DND-41 (cell line): ENCODE data around the gene KHDC1.

ENCODE experiments used
- ATAC-seq: fragments of 200-7000 bp; cut with Tn5 transposase; 3 replicates; pipeline ENCODE4 v1.9.1; 2021; ENCODE audit warnings: low read depth; ENCODE audit not compliant: insufficient read depth
- DNase-seq: peaks from one replicate; pipeline ENCODE4 v3.0.0-alpha.2; 2020
- H2AFZ ChIP-seq: 2 replicates; pipeline ENCODE4 v1.6.0; 2012; ENCODE audit warnings: low read depth, low read length
- H3K27ac ChIP-seq: 2 replicates; pipeline ENCODE4 v1.5.1; 2012; ENCODE audit warnings: low read length, inconsistent platforms
- H3K27me3 ChIP-seq: fragments of 200-600 bp; sonication (generic); 2 replicates; pipeline ENCODE4 v1.6.0; 2012; ENCODE audit warnings: low read length, mild to moderate bottlenecking, inconsistent platforms; ENCODE audit not compliant: insufficient read depth, poor library complexity
- H3K36me3 ChIP-seq: 2 replicates; pipeline ENCODE4 v1.5.1; 2012; ENCODE audit warnings: low read length, inconsistent platforms; ENCODE audit not compliant: insufficient read depth
- H3K4me1 ChIP-seq: 2 replicates; pipeline ENCODE4 v1.5.1; 2012; ENCODE audit warnings: mild to moderate bottlenecking, low read length; ENCODE audit not compliant: insufficient read depth
- H3K4me2 ChIP-seq: 2 replicates; pipeline ENCODE4 v1.6.0; 2012; ENCODE audit warnings: mild to moderate bottlenecking, moderate library complexity, low read length, inconsistent platforms; ENCODE audit not compliant: insufficient read depth
- H3K4me3 ChIP-seq, 2 experiments: fragments of 200-600 bp in 1 of 2; shearing (Covaris generic) in 1 of 2; 2 replicates each; pipeline ENCODE4 v1.5.1; 2012 to 2016; ENCODE audit warnings: inconsistent platforms in 2 of 2, low read length in 2 of 2, mild to moderate bottlenecking in 2 of 2, low read depth in 1 of 2, moderate library complexity in 1 of 2
- H3K79me2 ChIP-seq: 2 replicates; pipeline ENCODE4 v1.6.0; 2012; ENCODE audit warnings: low read length, inconsistent platforms; ENCODE audit not compliant: insufficient read depth
- H3K9ac ChIP-seq: 2 replicates; pipeline ENCODE4 v1.6.0; 2012; ENCODE audit warnings: low read depth, mild to moderate bottlenecking, inconsistent platforms, low read length, moderate library complexity
- H3K9me3 ChIP-seq: 2 replicates; pipeline ENCODE4 v1.5.1; 2012; ENCODE audit warnings: low read length, moderate library complexity, mild to moderate bottlenecking, inconsistent platforms; ENCODE audit not compliant: insufficient read depth, severe bottlenecking
- H4K20me1 ChIP-seq: 2 replicates; pipeline ENCODE4 v1.6.0; 2012; ENCODE audit warnings: low read length; ENCODE audit not compliant: insufficient read depth
- EZH2 ChIP-seq: IDR thresholded peaks from 3 replicates; pipeline ENCODE4 v1.6.1; 2012; ENCODE audit warnings: borderline replicate concordance, low read depth, mild to moderate bottlenecking, moderate library complexity, low read length, inconsistent platforms; ENCODE audit not compliant: severe bottlenecking
- TF ChIP-seq, protein P1 (sequence below): IDR thresholded peaks from 2 replicates; pipeline ENCODE4 v1.5.1; 2012; ENCODE audit warnings: borderline replicate concordance, low read length, moderate library complexity, mild to moderate bottlenecking; ENCODE audit not compliant: poor library complexity, severe bottlenecking; ENCODE audit errors: extremely low read depth

The KHDC1 gene

DNA sequence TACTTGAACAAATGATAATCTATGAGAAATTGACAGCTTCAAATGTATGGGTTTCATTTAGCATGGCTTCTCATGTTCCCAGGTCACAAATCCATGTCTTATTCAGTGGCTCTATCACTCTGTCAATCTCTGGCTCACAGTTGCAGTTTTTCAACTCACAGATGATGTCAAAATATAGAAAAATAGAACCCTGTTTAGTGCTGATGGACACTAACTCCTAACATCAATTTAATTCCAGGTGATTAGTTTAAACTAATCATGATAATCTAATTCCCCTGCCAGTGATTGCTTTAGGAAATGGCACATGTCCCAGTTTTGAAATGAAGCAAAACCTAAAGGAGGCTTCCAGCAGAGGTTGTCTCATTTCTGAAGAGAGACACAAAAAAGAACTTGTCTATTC lies 13.0 kb downstream of the KHDC1 start:
- no peak for ATAC-seq
- H2AFZ ChIP-seq: no peak overlapping the region
- no peaks in the 10 kb centered on the region for H4K20me1 ChIP-seq
- H3K79me2 ChIP-seq: no peaks in the 10 kb centered on the region
- H3K27ac ChIP-seq: no peak overlapping the region
- H3K27me3 ChIP-seq: no peaks in the 10 kb centered on the region
- H3K4me2 ChIP-seq: no peak overlapping the region
- DNase-seq: no peak
- no peak overlapping the region for H3K9ac ChIP-seq
- H3K9me3 ChIP-seq: no peaks in the 10 kb centered on the region
- no peaks in the 10 kb centered on the region for H3K36me3 ChIP-seq
- no peak for TF ChIP-seq EZH2
- TF ChIP-seq, protein P1, sequence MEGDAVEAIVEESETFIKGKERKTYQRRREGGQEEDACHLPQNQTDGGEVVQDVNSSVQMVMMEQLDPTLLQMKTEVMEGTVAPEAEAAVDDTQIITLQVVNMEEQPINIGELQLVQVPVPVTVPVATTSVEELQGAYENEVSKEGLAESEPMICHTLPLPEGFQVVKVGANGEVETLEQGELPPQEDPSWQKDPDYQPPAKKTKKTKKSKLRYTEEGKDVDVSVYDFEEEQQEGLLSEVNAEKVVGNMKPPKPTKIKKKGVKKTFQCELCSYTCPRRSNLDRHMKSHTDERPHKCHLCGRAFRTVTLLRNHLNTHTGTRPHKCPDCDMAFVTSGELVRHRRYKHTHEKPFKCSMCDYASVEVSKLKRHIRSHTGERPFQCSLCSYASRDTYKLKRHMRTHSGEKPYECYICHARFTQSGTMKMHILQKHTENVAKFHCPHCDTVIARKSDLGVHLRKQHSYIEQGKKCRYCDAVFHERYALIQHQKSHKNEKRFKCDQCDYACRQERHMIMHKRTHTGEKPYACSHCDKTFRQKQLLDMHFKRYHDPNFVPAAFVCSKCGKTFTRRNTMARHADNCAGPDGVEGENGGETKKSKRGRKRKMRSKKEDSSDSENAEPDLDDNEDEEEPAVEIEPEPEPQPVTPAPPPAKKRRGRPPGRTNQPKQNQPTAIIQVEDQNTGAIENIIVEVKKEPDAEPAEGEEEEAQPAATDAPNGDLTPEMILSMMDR: no peak
- H3K4me3 ChIP-seq: no peak overlapping the region
- H3K4me1 ChIP-seq: no peaks in the 10 kb centered on the region

DNA sequence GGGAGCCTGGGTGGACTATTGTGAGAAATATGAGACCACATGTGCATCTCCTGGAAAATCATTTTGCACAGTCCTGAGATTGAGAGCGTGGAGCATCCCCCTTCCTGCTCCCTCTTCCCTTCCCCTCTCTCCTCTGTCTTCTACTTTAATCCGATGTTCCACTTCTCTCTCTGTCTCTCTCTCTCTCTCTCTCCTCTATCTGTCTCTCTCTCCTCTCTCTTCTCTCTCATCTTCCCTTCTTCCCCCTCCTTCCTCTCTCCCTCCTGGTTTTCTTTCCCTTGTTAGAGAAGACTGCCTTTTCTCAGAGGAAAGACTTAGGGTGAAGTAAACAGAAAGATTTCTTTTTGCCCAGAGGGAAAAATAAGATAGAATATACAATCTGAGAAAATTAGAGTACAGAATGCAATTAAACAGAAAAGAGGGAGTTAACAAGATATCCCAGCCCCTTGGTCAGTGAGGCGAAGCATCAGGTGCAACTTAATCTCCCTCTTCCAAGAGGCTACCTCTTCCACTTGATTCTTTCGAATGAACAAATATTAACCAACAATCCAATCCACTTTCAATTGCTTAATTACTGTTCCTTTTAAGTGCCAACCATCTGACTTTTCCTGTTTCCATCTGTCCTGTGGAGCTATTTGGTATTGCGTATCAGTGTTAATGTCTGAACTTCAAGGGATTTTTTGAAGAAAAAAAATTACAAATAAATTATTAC lies 14.6 kb downstream of the KHDC1 start:
- Histone ChIP-seq H3K9me3 (no peaks in the 10 kb centered on the region), H2AFZ (no peak overlapping the region), H3K27ac (no peak overlapping the region), H3K4me2 (no peak overlapping the region), H3K9ac (no peak overlapping the region), H3K27me3 (no peaks in the 10 kb centered on the region), H3K36me3 (no peaks in the 10 kb centered on the region), H3K4me3 (no peak overlapping the region), H3K4me1 (no peaks in the 10 kb centered on the region), H3K79me2 (no peaks in the 10 kb centered on the region), H4K20me1 (no peaks in the 10 kb centered on the region)
- TF ChIP-seq, protein P1: no peak
- no peak for TF ChIP-seq EZH2
- ATAC-seq (no peak), DNase-seq (no peak)

DNA sequence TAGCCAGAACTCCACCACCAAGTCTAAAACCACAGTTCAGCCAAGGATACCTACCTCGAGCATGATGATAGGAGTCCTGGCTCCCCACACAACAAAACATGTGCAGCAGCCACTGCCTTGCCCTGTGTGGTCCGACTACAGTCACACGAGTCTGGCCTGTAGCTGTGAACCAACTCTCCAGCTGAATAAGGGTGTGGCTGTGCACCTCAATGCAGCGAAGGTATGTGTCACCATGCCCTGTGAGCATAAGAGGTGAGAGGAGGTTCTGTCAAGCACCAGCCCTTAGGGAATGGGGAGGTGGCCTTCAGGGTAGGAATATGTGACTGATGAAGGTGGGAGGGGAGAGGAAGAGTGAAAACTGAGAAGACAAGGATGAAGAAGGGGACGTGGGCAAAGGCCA lies 21.0 kb downstream of the KHDC1 start:
- H3K36me3 ChIP-seq: no peaks in the 10 kb centered on the region
- no peaks in the 10 kb centered on the region for H3K9me3 ChIP-seq
- TF ChIP-seq, protein P1: no peak
- TF ChIP-seq EZH2: no peak
- no peaks in the 10 kb centered on the region for H3K79me2 ChIP-seq
- H3K27ac ChIP-seq: no peak overlapping the region
- no peak for DNase-seq
- H3K27me3 ChIP-seq: no peaks in the 10 kb centered on the region
- ATAC-seq: no peak
- H3K4me2 ChIP-seq: no peak overlapping the region
- H4K20me1 ChIP-seq: no peaks in the 10 kb centered on the region
- no peak overlapping the region for H3K9ac ChIP-seq
- no peak overlapping the region for H2AFZ ChIP-seq
- no peaks in the 10 kb centered on the region for H3K4me1 ChIP-seq
- H3K4me3 ChIP-seq: no peak overlapping the region

DNA sequence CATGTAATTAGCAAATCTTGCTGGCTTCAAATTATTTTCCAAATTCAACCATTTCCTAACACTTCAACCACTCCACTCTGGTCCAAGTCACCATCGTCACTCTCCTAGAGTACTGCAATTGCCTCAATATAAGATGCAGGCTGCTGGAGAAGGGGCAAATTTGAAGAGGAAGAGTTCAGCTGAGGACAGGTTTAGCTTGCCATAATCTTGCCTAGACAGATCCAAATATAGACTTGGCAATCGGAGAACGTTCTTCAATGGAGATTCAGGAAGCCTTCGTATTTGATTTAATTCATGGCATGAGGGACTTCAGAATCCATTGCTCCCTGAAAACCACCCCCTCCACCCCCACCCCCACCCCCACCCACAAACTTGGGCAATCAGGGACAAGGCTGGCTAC lies 22.3 kb downstream of the KHDC1 start:
- ATAC-seq: no peak
- Histone ChIP-seq H4K20me1 (no peaks in the 10 kb centered on the region), H3K4me1 (no peaks in the 10 kb centered on the region), H3K4me2 (no peak overlapping the region), H3K79me2 (no peaks in the 10 kb centered on the region), H3K27me3 (no peaks in the 10 kb centered on the region), H3K36me3 (no peaks in the 10 kb centered on the region), H3K27ac (no peak overlapping the region), H2AFZ (no peak overlapping the region), H3K9ac (no peak overlapping the region), H3K4me3 (no peak overlapping the region), H3K9me3 (no peaks in the 10 kb centered on the region)
- no peak for DNase-seq
- no peak for TF ChIP-seq EZH2
- TF ChIP-seq, protein P1: no peak
